Ishikawa (cell line): ENCODE data around the gene ACADVL.

ENCODE experiments used
- CEBPB ChIP-seq: IDR thresholded peaks from 2 replicates; pipeline ENCODE4 v1.6.1; 2012
- CREB1 ChIP-seq: IDR thresholded peaks from 2 replicates; pipeline ENCODE4 v1.6.1; 2012; ENCODE audit warnings: low read depth
- EGR1 ChIP-seq: IDR thresholded peaks from 2 replicates; pipeline ENCODE4 v1.6.1; 2012
- EP300 ChIP-seq: IDR thresholded peaks from 2 replicates; pipeline ENCODE4 v1.6.1; 2012; ENCODE audit warnings: borderline replicate concordance
- MAX ChIP-seq: IDR thresholded peaks from 2 replicates; pipeline ENCODE4 v1.6.1; 2012
- REST ChIP-seq: IDR thresholded peaks from 2 replicates; pipeline ENCODE4 v1.6.1; 2012; ENCODE audit warnings: low read depth, mild to moderate bottlenecking
- TAF1 ChIP-seq: IDR thresholded peaks from 2 replicates; pipeline ENCODE4 v1.6.1; 2012; ENCODE audit warnings: low read depth, mild to moderate bottlenecking
- USF1 ChIP-seq: IDR thresholded peaks from 2 replicates; pipeline ENCODE4 v1.6.1; 2012
- YY1 ChIP-seq: IDR thresholded peaks from 2 replicates; pipeline ENCODE4 v1.6.1; 2012; ENCODE audit warnings: low read depth
- ZBTB7A ChIP-seq: IDR thresholded peaks from 2 replicates; pipeline ENCODE4 v1.6.1; 2012; ENCODE audit warnings: low read depth

GRCh38 chr17:7221278-7222092, 1.7 kb downstream of the ACADVL start:
- no peak for TF ChIP-seq EP300
- no peak for TF ChIP-seq MAX
- no peak for TF ChIP-seq CEBPB
- no peak for TF ChIP-seq REST
- TF ChIP-seq USF1 = no peak
- no peak for TF ChIP-seq TAF1
- TF ChIP-seq EGR1 = no peak
- no peak for TF ChIP-seq CREB1
- TF ChIP-seq ZBTB7A = no peak
- TF ChIP-seq YY1 = no peak
